NB4 (cell line): ENCODE measurements around the gene RASSF3.

Source experiments
- MYC ChIP-seq: IDR thresholded peaks from 2 replicates; pipeline ENCODE4 v1.6.1; 2011; ENCODE audit warnings: low read depth, low read length
- POLR2A ChIP-seq: IDR thresholded peaks from 2 replicates; pipeline ENCODE4 v1.6.1; 2011; ENCODE audit warnings: mild to moderate bottlenecking; ENCODE audit not compliant: insufficient read length; ENCODE audit errors: extremely low read depth
- TF ChIP-seq, protein P1 (sequence below): IDR thresholded peaks from 2 replicates; pipeline ENCODE4 v1.6.1; 2011; ENCODE audit warnings: low read depth, low read length
- TF ChIP-seq, protein P2 (sequence below): IDR thresholded peaks from one replicate; pipeline ENCODE4 v1.5.1; 2012; ENCODE audit warnings: low read depth, low read length

DNA sequence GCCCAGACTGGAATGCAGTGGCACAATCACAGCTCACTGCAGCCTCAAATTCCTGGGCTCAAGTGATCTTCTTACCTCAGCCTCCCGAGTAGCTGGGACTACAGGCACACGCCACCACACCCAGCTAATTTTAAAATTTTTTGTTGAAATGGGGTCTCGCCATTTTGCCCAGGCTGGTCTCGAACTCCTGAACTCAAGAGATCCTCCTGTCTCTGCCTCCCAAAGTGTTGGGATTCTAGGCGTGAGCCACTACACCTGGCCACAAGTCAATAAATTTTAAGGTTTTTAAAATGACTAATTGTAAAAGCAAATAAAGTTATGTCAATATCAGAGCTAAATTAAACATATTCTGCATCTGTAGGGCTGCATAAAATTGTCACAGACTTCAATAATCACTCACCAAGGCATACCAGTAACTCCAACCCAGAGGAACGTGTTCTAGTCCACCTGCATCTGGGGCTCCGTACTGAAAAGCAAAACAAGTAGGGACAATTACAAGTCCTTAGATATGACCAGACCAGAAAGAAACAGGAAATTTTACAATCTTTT, 135.0 kb downstream of the RASSF3 start:
- TF ChIP-seq, protein P1, sequence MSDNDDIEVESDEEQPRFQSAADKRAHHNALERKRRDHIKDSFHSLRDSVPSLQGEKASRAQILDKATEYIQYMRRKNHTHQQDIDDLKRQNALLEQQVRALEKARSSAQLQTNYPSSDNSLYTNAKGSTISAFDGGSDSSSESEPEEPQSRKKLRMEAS = no peak
- TF ChIP-seq, protein P2, sequence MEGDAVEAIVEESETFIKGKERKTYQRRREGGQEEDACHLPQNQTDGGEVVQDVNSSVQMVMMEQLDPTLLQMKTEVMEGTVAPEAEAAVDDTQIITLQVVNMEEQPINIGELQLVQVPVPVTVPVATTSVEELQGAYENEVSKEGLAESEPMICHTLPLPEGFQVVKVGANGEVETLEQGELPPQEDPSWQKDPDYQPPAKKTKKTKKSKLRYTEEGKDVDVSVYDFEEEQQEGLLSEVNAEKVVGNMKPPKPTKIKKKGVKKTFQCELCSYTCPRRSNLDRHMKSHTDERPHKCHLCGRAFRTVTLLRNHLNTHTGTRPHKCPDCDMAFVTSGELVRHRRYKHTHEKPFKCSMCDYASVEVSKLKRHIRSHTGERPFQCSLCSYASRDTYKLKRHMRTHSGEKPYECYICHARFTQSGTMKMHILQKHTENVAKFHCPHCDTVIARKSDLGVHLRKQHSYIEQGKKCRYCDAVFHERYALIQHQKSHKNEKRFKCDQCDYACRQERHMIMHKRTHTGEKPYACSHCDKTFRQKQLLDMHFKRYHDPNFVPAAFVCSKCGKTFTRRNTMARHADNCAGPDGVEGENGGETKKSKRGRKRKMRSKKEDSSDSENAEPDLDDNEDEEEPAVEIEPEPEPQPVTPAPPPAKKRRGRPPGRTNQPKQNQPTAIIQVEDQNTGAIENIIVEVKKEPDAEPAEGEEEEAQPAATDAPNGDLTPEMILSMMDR = no peak
- TF ChIP-seq POLR2A (no peak), MYC (no peak)
